Stimulated activated CD8-positive, alpha-beta memory T cell treated with anti-CD3 and anti-CD28 coated beads, Interleukin-12 subunit alpha, Interleukin-12 subunit beta, amount 100 ng/mL, for 4 hours (primary cell): ENCODE data around the gene SLC44A1.

Experiments
- DNase-seq: peaks from one replicate; pipeline ENCODE4 v3.0.0-alpha.2; 2020; ENCODE audit warnings: low read depth

The SLC44A1 gene

DNA sequence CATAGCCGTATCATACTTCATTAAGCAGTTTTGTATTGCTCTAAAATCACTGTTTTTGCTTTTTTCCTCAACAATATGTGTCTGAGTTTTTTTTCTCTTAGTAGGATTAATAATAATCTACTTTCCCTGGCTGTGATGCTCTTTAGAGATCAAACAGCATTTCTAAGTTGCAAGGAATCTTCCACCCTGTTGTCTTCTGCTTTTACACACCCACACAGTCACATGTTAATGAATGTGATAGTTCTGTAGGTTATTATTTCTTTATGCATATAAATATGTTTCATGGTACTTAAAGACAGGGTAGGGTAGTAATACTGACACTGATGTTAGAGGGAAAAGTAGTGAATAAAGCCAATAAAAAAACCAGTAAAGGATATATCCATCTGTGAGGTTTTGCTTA is 29.3 kb downstream of the SLC44A1 start:
- no peak for DNase-seq

DNA sequence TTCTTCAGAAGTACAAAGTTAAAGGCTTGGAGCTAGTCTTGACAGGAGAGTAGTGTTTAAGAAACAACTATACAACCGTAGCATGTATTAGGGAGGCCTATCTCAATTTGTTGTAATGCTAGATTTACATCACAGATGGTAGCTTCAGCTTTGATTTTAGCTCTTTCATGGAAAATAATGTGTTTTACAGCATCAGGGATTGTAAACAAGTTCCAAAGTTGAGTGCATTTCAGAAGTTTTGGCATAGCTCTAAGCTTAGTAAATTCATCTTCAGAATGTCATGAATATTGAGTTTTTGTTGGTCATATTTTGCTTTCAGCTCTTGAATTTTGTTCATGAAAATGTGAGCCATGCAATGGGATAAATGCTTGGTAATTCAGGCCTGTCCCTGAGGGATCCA is 30.7 kb downstream of the SLC44A1 start:
- DNase-seq, result no peak

DNA sequence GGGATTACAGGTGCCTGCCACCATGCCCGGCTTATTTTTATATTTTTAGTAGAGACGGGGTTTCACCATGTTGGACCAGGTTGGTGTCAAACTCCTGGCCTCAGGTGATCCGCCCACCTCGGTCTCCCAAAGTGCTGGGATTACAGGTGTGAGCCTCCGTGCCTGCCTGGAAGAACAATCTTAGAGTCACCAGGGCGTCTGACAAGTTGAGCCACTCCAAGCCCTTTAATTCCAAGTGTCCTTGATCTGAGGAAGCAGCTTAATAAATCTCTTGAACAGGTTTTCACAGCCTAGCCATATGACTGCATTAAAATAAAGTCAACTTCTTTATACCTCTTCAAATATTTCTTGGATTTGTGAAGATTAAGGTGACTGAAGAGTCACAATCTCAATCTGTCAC is 31.5 kb downstream of the SLC44A1 start:
- DNase-seq, result no peak

DNA sequence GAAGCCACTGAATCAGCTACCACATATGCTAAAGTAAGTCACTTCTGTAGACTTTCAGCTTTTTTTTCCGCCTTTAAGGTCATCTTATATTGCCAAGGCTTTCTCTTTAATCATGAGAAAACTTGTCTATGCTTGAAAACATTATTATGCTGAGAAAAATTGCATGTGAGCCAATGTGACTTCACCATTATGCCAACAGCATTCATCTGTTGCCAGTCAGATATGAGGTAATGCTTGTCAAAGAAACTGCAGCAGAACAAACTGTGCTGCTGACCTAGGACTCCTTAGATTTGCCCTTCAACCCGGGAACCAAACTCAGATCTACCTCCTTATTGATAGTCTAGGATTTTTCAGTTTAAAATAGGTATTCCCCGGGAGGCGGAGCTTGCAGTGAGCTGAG is 34.3 kb downstream of the SLC44A1 start:
- DNase-seq, result no peak

DNA sequence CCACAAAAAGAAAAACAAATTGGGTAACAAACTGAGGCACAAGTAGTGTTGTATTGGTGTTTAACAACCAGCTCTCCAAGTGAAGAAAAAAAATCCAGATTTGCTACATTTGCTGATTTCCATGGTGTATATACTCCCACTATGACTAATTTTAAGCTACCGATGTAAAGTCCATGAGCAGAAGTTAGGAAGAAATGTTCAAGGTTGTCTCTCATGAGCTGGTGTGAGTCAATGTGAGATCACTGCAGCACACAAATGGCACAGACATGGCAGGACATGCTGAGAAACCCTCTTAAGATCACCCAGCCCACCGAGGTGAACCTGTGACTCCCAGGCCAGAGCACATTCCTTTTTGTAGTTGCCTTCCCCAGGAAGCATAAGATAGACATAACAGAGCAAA is 36.2 kb downstream of the SLC44A1 start:
- DNase-seq, result no peak

DNA sequence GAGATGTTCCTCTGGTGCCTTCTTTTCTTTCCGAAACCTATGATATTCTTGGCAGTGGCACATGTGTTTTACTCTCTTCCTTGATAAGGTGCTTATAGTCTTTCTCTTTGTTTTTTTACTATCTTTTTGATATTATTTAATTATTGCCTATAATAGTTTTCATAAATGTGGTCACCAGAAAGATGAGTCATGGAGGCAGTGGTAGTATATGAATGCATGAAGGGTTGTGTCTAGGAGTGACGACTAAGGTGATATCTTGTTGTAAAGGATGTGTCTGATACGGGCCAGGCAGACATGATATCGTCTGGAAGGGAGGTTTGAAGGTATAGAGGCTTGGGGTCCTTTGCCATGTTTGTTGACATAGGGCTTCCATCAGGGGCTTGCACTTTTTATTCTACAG is 36.8 kb downstream of the SLC44A1 start:
- DNase-seq, result no peak

DNA sequence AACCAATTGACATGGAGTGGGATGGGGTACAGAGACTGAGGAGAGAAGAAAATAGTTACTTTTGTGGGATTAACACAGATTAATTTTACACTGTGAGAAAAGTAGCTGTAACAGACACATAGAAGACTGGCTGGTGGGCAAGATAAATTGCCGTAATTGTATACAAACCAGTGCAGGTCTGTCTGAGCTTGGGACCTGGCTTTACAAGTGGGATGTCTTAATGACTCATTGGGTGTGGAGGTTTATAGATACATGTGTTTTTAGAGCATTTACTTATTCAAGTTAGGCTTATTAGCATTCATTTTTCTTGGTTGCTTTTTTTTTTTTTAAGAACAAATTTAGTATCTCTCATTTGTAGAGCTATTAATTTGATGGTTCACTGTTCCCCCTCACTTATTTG is 37.5 kb downstream of the SLC44A1 start:
- no peak for DNase-seq

DNA sequence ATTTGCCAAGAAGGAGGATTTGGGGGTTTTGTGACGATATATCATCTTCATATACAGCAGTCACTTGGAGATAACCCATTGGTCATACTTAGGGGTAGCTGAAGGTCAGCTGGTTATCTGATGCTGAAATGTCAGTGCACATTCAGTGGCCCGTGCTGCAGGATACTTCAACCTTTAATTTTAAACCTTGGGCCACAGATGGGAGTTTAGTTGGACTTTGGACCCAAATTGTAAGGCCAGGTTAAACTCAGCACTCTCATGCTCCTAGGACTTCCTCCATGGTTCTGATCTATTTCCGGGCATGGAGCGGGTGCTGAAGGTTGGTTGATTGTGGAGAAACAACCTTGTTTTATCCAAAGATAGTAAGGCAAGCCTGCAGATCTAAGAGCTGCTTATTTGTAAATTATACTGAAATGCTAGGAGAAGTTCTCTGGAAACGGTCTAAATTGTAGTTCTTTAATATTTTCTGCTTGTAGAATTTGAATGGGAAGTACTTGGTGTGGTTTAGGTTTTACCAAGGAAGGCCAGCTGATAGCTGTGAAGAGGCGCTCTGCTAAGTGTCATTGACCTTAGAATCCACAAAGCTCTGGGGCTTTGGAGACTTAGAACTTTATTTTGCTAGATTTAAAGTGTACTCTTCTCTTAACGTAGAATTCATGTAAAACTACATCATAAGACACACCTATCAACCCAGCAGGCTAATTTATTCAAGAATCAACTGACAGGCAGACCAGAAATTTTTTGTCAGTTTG is 38.6 kb downstream of the SLC44A1 start:
- no peak for DNase-seq

DNA sequence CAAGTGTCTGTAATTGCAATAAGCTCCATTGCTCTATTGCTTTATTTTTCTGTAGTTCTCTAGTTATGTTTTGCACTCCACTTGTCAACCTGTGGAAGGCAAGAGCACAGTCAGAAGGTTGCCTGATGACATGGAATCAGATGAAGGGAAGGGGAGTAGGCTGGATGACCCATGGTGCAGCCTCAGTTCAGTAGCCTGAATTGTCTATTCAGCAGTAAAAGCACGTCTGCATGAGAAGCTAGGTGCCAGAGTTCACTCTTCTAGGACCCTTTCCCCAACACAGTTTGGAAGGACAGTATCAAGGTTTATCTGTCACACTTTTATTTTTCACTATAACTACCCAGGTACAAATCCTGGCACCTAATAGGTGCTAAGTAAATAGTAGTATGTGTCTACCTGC is 39.3 kb downstream of the SLC44A1 start:
- no peak for DNase-seq

DNA sequence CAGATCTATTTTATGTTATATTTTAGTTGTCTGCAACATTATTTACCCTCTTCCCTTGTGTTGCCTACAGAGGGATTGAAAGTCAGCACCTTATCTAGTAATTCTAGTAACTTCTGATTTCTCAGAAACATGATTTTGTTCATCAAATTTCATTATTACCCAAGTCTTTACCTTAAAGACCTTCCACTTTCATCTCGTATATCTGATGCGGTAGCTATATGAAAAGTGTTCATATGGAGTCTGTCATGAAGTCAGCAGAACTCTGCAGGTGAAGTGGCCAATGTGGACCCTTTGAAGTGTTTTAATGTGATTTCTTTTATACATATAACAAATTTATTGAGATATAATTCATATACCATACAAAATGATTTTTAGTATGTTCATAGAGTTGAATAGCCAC is 40.0 kb downstream of the SLC44A1 start:
- DNase-seq, result no peak

DNA sequence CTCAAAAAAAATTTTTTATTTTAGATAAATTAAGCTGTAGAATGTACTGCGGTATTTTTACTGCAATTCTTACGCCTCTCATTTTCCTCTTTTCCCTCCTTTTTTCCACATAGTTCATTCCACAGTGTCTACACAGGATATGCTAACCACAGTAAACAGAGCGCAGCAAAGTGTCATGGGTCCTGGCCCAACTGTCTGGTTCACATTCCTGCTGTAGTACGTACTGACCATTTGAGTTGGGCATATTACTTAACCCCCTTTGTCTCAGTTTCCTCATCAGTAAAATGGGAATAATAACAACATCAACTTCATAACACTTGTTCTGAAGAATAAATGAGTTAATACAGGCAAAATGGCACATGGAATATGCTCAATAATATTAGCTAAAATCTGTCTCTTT is 41.6 kb downstream of the SLC44A1 start:
- no peak for DNase-seq

DNA sequence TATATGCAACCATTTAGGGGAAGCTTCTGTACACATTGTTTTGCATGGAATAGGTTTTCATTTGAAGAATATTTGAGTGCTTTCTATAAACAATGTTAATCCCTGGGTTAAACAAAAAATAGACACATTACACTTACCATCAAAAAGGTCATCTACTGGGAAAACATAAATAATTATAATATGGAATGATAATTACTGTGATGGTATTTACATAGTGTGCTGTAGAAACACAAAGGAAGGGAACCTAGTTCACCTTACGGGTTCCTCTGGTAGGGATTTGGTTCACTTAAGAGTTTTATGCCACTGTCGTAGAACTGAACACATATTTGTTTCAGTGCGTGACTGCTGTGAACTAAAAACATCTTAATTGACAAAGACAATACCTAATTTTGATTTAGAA is 44.9 kb downstream of the SLC44A1 start:
- no peak for DNase-seq

DNA sequence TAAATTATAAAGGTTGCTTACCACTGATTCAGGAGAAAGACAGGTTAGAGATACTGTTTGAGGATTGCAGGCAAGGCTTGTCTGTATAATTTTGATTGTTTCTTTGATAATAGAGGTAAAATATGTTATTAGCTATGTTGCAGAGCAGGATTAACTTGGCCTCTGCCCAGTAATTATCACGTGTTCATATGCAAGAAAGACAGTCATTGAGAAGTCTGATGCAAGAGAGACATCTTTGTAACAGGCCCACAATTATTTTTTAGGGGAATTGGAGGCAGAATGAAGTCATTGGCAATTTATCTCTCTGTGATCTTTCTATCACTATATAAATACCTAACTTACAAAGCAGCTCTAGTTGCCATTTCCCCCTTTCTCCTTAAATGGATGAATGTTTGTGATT is 46.0 kb downstream of the SLC44A1 start:
- DNase-seq, result no peak

DNA sequence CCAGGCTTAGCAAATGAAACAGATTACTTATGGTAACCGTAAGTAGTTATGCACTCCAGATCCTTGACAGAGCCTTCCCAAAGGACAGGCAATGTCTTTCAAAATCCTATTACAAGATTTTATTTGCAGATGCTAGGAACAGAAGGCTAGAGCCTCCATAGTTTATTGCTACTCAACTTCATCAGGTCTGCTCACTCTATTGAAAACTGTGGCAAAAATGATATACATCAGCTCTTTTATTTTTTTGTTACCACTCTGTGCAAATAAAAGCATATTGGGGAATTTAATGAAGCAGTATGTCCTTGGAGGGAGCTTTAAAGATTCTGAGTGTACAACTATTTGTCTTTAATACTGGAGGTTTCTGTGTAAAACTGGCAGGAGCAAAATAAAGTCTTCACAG is 46.5 kb downstream of the SLC44A1 start:
- no peak for DNase-seq

DNA sequence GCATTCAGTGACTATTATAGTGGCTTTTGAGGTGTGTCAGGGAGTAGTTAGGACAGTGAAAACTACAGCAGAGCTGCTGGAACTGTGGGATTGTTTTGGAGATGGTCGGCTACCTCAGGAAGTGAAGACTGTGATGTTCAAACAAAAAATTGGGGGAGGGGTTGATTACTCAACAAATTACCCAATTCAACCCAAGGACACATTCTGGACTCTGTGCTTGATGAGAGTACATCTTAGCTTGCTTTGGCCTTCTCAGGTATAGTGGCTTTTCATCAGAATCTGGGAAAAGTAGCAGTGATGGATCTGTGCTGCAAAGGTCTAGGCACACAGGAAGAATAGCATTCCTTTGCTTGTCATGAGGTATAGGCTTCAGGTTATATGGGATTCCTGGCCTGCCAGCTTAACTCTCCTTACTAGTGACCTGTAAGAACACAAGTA is 47.0 kb downstream of the SLC44A1 start:
- no peak for DNase-seq

DNA sequence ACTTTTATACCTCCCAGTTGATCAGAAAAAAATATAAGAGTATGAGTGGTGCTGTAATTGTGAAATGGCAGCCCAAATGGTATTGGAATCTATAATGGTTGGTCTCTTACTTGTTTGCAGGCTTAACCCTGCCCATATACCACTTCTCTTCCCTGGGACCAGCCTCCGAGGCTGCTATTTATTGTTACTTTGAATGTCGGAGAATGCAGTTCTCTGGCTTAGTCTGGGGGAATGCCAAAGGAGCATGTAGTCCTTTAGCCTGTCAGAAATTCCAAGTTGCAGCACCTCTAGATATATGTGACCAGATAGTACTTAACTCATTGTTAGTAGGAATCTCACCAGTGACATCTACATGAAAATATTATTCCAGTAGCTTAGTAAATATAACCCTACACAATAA is 47.5 kb downstream of the SLC44A1 start:
- no peak for DNase-seq

DNA sequence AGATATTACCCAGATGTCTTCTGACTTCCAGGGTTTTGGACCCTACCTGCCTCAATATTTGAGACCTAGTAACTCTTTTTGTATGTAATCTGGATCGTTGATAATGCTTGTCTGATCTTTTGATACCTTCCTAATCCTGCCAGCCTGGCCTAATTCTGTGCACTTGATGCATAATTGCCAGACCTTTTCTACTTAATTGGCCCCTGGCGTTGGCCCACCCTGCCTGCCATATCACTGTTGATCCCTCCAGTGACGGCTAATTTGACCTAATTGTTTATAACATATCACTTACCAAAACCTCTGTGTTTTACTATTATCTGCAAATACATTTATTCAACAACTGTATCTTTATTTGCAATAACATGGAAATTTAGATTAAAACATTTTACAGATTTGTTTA is 49.0 kb downstream of the SLC44A1 start:
- no peak for DNase-seq

DNA sequence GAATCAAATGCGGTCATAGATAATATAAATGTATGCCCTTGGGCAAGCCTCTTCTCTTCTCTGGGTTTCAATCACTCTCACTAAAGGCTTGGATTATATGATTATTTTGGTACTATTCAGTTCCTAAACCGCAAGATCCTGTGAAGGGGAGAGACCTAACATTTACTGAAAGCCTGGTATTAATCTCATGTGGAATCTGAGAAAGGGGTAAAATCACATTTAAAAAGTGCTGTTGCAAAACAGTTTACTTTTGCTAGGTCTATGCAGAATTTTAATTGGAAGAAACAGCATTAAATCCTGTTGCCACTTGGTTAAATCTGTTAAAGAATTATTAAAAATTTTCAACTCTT is 50.7 kb downstream of the SLC44A1 start:
- no peak for DNase-seq

DNA sequence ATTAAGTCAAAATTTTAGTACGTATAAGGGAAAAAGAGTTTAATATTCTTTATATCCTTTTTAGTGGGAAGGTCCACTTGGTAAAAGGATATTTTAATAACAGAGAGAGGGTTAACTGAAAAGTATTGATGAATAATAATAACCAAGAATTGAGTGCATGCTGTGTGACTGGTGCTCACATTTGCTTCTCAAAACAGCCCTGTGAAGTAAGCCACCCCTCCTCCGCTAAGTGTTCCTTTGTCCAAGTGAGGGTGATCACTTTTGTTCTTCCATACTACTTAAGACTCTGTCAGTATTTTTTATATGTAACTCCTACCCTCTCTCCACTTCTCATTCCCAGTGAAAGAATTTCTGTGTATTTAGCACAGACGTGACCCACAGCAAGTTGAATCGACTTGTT is 51.5 kb downstream of the SLC44A1 start:
- no peak for DNase-seq

DNA sequence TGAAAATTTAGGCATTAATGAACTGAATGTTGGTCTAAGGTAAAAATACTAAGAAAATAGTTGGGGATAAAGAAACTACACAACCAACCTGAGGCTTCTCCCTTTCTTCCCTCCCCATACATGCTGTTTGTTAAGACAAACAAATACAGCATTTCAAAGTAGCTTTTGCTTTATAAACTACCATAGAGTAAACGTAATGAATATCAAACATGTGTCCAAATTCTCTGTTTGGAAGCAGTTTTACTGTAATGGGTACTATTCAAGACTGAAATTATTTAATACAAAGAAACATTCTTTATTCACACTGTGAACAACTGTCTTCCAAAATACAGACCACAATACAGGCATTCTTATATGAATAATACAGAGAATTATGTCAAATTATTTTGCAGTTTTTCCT is 52.0 kb downstream of the SLC44A1 start:
- DNase-seq, result no peak

DNA sequence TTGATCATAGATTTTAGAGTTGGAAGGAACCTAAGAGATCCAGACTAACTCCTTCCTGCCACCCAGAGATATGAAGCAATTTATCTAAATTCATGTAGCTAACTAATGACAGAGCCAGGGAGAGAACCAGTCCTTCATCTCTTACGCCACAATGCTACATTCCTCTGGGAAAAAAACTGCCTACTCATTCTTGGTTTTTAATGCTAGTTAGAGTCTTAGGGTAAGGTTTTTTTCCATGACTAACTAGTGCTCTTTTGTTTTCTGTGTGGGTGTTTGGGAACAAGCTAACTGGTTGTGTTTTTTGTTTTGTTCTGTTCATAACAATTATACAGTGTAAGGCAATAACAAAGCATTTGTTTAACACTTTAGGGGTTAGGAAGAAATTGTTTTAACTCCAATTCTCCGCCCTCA is 52.4 kb downstream of the SLC44A1 start:
- no peak for DNase-seq

DNA sequence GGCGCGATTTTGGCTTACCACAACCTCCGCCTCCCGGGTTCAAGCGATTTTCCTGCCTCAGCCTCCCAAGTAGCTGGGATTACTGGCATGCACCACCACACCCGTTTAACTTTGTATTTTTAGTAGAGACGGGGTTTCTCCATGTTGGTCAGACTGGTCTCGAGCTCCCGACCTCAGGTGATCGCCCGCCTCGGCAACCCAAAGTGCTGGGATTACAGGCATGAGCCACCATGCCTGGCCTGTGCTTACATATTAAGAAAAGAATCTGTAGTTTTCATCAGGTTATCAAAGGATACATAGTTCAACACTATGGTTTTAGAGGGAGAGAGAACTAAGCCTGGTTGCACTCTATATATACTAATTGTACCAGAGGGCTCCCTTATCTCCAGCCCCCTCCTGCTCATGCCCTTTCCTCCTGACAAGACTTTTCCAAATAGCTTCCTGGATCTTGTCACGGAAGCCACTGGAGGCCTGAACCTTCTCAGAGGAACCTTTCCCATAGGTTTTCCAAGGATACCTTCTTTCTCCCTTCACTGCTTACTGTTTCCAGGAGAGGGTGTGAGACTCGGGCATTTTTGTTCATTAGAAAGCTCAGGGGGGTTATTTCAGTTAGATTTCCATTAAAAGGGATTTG is 53.1 kb downstream of the SLC44A1 start:
- DNase-seq, result no peak

DNA sequence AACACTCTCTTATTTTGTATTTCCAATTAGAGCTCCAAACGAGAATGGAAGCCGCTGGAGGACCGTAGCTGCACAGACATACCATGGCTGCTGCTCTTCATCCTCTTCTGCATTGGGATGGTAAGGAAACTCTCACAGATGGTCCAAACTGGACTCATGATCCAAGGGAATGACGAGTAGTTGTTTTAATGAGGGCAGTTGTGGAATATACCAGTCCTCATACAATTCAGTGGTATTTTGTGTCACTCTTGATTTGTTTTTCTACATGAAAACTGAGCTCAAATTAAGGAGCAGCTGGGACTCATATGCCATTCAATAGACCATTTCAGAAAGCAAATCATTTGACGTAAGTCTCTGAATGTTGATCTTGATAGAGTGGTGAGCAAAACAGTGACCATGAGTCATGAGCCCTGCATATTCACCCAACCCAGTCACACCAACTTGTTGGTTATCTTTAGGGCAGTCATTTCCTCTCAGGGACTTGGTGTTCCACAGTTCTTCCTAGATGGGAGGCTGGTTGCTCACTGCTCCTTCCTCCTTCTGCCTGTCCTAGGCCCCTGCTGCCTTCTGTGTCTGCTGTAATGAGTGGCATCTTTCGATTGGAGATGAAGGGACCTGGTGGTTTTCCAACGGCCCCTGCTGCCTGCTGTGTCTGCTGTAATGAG is 54.9 kb downstream of the SLC44A1 start:
- DNase-seq, result no peak

DNA sequence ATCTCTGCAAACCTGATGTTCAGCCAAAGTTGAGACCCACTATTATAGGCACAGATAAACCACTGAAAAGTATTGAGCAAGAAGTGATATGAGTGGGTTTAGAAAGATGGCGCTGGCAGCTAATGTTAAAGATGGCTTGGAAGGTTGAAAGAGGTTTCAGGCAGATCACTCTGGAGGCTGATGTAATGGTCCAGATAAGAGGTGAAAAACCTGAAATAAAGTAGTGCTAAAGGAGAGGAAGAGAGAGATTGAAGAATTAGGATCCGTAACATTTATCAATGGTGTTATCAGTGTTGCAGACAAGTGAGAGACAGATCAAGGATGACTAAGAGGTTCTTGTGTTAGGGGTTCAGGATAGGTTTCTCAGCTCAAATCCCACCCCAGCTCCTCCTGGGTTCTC is 58.3 kb downstream of the SLC44A1 start:
- no peak for DNase-seq
